H1 (cell line): Measurements from ENCODE around the gene B3GALT5. TPM values are rescaled to one million over a fixed set of nuclear protein-coding genes. Genes with fewer than 3 reads are reported as not detected.
A peak's percentile ranks its signal among the peaks of the same experiment; 100 is the strongest.

Source experiments
- CTCF ChIA-PET: fragments of 300-600 bp; sonication (Branson Sonifier 250); formaldehyde crosslinking; loops from one replicate; lab custom pipeline; 2021; ENCODE audit not compliant: partially characterized antibody; lab: Charles Lee
- POLR2A ChIA-PET: fragments of 300-600 bp; sonication (Branson Sonifier 250); formaldehyde crosslinking; loops from one replicate; lab custom pipeline; 2021; ENCODE audit warnings: inconsistent platforms; ENCODE audit not compliant: partially characterized antibody; lab: Charles Lee
- DNase-seq, 2 experiments: peaks; one replicate each; pipeline versions ENCODE4 v3.0.0 to v3.0.0-alpha.2; 2010 to 2022; ENCODE audit warnings: low spot score in 2 of 2, low read depth in 1 of 2, mixed read lengths in 1 of 2
- FAIRE-seq: peaks from 2 replicates; lab custom pipeline; 2011; peaks lifted over from hg19 to GRCh38; lab: Jason Lieb, UNC
- H2AFZ ChIP-seq: 2 replicates; pipeline ENCODE4 v1.8.1; 2012; ENCODE audit warnings: low read length, inconsistent platforms
- H2AK5ac ChIP-seq: 2 replicates; pipeline ENCODE4 v1.6.1; 2013; ENCODE audit warnings: low read depth, low read length
- H2BK120ac ChIP-seq: replicated peaks from 2 replicates; pipeline ENCODE3; 2013; ENCODE audit warnings: low read depth, low read length, inconsistent platforms
- H2BK12ac ChIP-seq: 2 replicates; pipeline ENCODE4 v1.6.1; 2013; ENCODE audit warnings: low read depth, low read length
- H2BK15ac ChIP-seq: 2 replicates; pipeline ENCODE4 v1.6.1; 2013; ENCODE audit warnings: low read length
- H2BK20ac ChIP-seq: 2 replicates; pipeline ENCODE4 v1.6.1; 2013; ENCODE audit warnings: low read length
- H2BK5ac ChIP-seq: 2 replicates; pipeline ENCODE4 v1.6.1; 2013; ENCODE audit warnings: low read depth, low read length
- H3K14ac ChIP-seq: 2 replicates; pipeline ENCODE4 v1.6.1; 2013; ENCODE audit warnings: inconsistent platforms; ENCODE audit not compliant: insufficient read length
- H3K18ac ChIP-seq: 2 replicates; pipeline ENCODE4 v1.6.1; 2013; ENCODE audit warnings: low read length; ENCODE audit errors: extremely low read depth
- H3K23ac ChIP-seq: 2 replicates; pipeline ENCODE4 v1.6.1; 2013; ENCODE audit warnings: inconsistent platforms; ENCODE audit not compliant: insufficient read length
- H3K23me2 ChIP-seq: 2 replicates; pipeline ENCODE4 v1.6.1; 2013; ENCODE audit warnings: low read depth, low read length
- H3K27ac ChIP-seq: 2 replicates; pipeline ENCODE4 v1.6.1; 2011; ENCODE audit warnings: low read depth, low read length, inconsistent platforms
- H3K27me3 ChIP-seq, 4 experiments: replicated peaks in 1 of 4; 1 replicate in 1 of 4; 2 replicates in 3 of 4; pipeline versions ENCODE4 v1.6.1 to v1.8.1; 2011 to 2013; ENCODE audit warnings: low read length in 3 of 4, mild to moderate bottlenecking in 3 of 4, inconsistent platforms in 2 of 4, mixed read lengths in 2 of 4, moderate library complexity in 1 of 4; ENCODE audit not compliant: control insufficient read depth in 3 of 4, insufficient read depth in 3 of 4; ENCODE audit errors: extremely low read depth in 1 of 4
- H3K36me3 ChIP-seq, 4 experiments: 2 replicates each; pipeline versions ENCODE4 v1.6.1 to v1.8.1; 2011 to 2013; ENCODE audit warnings: mild to moderate bottlenecking in 4 of 4, low read length in 3 of 4, moderate library complexity in 2 of 4, control low read depth in 1 of 4, inconsistent platforms in 1 of 4; ENCODE audit not compliant: insufficient read depth in 4 of 4, control insufficient read depth in 2 of 4
- H3K4ac ChIP-seq: replicated peaks from 2 replicates; pipeline ENCODE3; 2013; ENCODE audit warnings: low read length, low read depth, mixed read lengths, inconsistent platforms; ENCODE audit not compliant: insufficient read length
- H3K4me1 ChIP-seq, 4 experiments: replicated peaks in 1 of 4; 1 replicate in 1 of 4; 2 replicates in 3 of 4; pipeline versions ENCODE4 v1.6.1 to v1.8.1; 2011 to 2013; ENCODE audit warnings: low read length in 3 of 4, inconsistent platforms in 2 of 4, mixed read lengths in 1 of 4; ENCODE audit not compliant: insufficient read depth in 4 of 4, control insufficient read depth in 3 of 4
- H3K4me2 ChIP-seq, 2 experiments: 2 replicates each; pipeline versions ENCODE4 v1.6.1 to v1.8.1; 2011 to 2013; ENCODE audit warnings: low read depth in 2 of 2, low read length in 2 of 2, control low read depth in 1 of 2, inconsistent platforms in 1 of 2, mild to moderate bottlenecking in 1 of 2; ENCODE audit not compliant: insufficient read depth in 1 of 2
- H3K4me3 ChIP-seq, 4 experiments: fragments of 200-600, 300-600 bp in 1 of 4; sonication (generic), shearing (Covaris generic), sonication (Bioruptor Twin) in 1 of 4; 2 replicates each; pipeline versions ENCODE4 v1.5.1 to v1.8.1; 2011 to 2016; ENCODE audit warnings: low read length in 4 of 4, low read depth in 3 of 4, control low read depth in 2 of 4, inconsistent platforms in 2 of 4, mild to moderate bottlenecking in 2 of 4, mixed read lengths in 1 of 4, moderate library complexity in 1 of 4; ENCODE audit not compliant: insufficient read depth in 2 of 4; ENCODE audit errors: extremely low read depth in 1 of 4
- H3K56ac ChIP-seq: replicated peaks from 2 replicates; pipeline ENCODE3; 2013; ENCODE audit warnings: low read depth, mild to moderate bottlenecking, mixed read lengths, low read length, inconsistent platforms; ENCODE audit not compliant: insufficient read length
- H3K79me1 ChIP-seq: 2 replicates; pipeline ENCODE4 v1.6.1; 2013; ENCODE audit warnings: low read depth, low read length, control low read depth
- H3K79me2 ChIP-seq, 2 experiments: 2 replicates each; pipeline versions ENCODE4 v1.6.1 to v1.8.1; 2012 to 2013; ENCODE audit warnings: low read length in 2 of 2, mild to moderate bottlenecking in 2 of 2, inconsistent platforms in 1 of 2; ENCODE audit not compliant: insufficient read depth in 2 of 2, control insufficient read depth in 1 of 2
- H3K9ac ChIP-seq, 4 experiments: replicated peaks in 1 of 4; 1 replicate in 1 of 4; 2 replicates in 3 of 4; pipeline versions ENCODE4 v1.6.1 to v1.8.1; 2011 to 2013; ENCODE audit warnings: low read depth in 3 of 4, low read length in 3 of 4, control low read depth in 2 of 4, mild to moderate bottlenecking in 2 of 4, moderate library complexity in 2 of 4, inconsistent platforms in 1 of 4; ENCODE audit errors: extremely low read depth in 1 of 4
- H3K9me3 ChIP-seq, 2 experiments: 2 replicates each; pipeline versions ENCODE4 v1.6.1 to v1.8.1; 2012 to 2013; ENCODE audit warnings: mild to moderate bottlenecking in 2 of 2, moderate library complexity in 2 of 2, control low read depth in 1 of 2, inconsistent platforms in 1 of 2, low read depth in 1 of 2, low read length in 1 of 2, mixed read lengths in 1 of 2; ENCODE audit not compliant: insufficient read depth in 2 of 2
- H4K20me1 ChIP-seq, 2 experiments: replicated peaks in 1 of 2; 2 replicates each; pipeline versions ENCODE3 to v1.8.1; 2011 to 2013; ENCODE audit warnings: inconsistent platforms in 2 of 2, low read length in 2 of 2, mild to moderate bottlenecking in 1 of 2; ENCODE audit not compliant: insufficient read depth in 2 of 2, control insufficient read depth in 1 of 2
- H4K5ac ChIP-seq: 2 replicates; pipeline ENCODE4 v1.6.1; 2013; ENCODE audit warnings: low read length, low read depth, mixed read lengths, inconsistent platforms; ENCODE audit not compliant: insufficient read length
- H4K8ac ChIP-seq: 2 replicates; pipeline ENCODE4 v1.8.0; 2013; ENCODE audit warnings: mild to moderate bottlenecking, moderate library complexity, low read length, inconsistent platforms; ENCODE audit not compliant: insufficient read depth; ENCODE audit errors: extremely low read depth
- H4K91ac ChIP-seq: replicated peaks from 2 replicates; pipeline ENCODE3; 2013; ENCODE audit warnings: low read length, mixed read lengths, inconsistent platforms; ENCODE audit not compliant: insufficient read length
- POLR2AphosphoS5 ChIP-seq: IDR thresholded peaks from 2 replicates; pipeline ENCODE4 v1.6.1; 2011; ENCODE audit warnings: low read depth, low read length
- RNF2 ChIP-seq: fragments of 200-900, 300-1000 bp; sonication (generic); IDR thresholded peaks from 2 replicates; pipeline ENCODE4 v1.7.1; 2016; ENCODE audit warnings: borderline replicate concordance, low read depth, mild to moderate bottlenecking, antibody characterized with exemption, low read length; ENCODE audit not compliant: poor library complexity, severe bottlenecking; ENCODE audit errors: missing control alignments
- WGBS, 2 experiments: shearing (Covaris generic) in 1 of 2; methylation state at CpG; one replicate each; pipeline versions ENCODE4 v1.1.6 to v1.1.7; 2013 to 2015; ENCODE audit warnings: low lambda C conversion rate in 2 of 2, mixed read lengths in 2 of 2, inconsistent platforms in 1 of 2, low coverage in 1 of 2, missing lambda C conversion rate in 1 of 2; ENCODE audit not compliant: insufficient replicate concordance in 2 of 2, insufficient coverage in 1 of 2, insufficient read length in 1 of 2; ENCODE audit errors: extremely low coverage in 1 of 2, missing lambda C conversion rate in 1 of 2; 5-methylcytosine and 5-hydroxymethylcytosine counted together
- polyA plus RNA-seq, 7 experiments: library from polyadenylated mRNA; depleted of rRNA in 3 of 7; stranded (reverse) in 5 of 7; unstranded in 2 of 7; fragments of >200 nt in 5 of 7; fragments of 200-250 nt in 2 of 7; gene quantifications; 1 replicate in 5 of 7; 2 replicates in 1 of 7; 4 replicates in 1 of 7; pipeline versions ENCODE4 v1.2.1 to v1.2.3, GENCODE V29; 2011 to 2013; ENCODE audit warnings: missing spikeins in 2 of 7, mixed read lengths in 2 of 7
- total RNA-seq: library from RNA; stranded (reverse); fragmentation: NEBNext Ultra II Directional; extraction: Animal tissue kit (Norgen Biotek cat#: 25700); gene quantifications from 2 replicates; pipeline ENCODE4 v1.2.1, GENCODE V29; 2021

Gene B3GALT5
- total and polyA plus RNA-seq, 2 of the 8 experiments (the other 6 are each of a cell fraction or from before 2014, with no cell fraction given): 11.9 to 25.1 TPM

DNA sequence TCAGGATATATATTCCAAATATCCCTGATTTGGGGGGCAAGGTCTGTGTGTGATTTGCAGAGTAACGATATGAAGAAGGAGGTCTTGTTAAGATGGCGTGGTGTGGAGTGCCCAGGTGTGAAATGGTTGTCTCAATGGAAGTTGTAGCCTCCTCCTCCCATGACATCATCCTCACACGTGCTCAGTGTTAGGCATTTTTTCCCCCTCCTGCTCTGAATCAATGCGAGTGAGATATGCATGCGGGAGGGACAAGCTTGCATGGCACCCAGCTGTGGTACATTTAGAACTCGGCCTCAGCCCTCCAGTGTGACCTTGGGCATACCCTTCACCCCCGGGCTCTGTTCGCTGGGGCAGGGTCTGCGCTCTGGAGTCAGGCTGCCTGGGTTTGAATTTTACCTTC is 55.6 kb downstream of the B3GALT5 start:
- H3K79me1 ChIP-seq: peaks cover 2% of the 10 kb centered on the region; the same call in 1 of the 2 replicates
- H3K23me2 ChIP-seq: no peaks in the 10 kb centered on the region
- no peak overlapping the region for H3K4me3 ChIP-seq
- no peak overlapping the region for H3K4ac ChIP-seq
- peaks cover 4 to 30% (median 10%) of the 10 kb centered on the region in 4 experiments; a peak in 5 of 8 replicates for H3K36me3 ChIP-seq
- peak; percentile 31; the same call in 1 of the 2 replicates for TF ChIP-seq POLR2AphosphoS5
- no peak for TF ChIP-seq RNF2
- TF ChIP-seq, all 59 proteins: peak for 1
- no peak for DNase-seq
- Histone ChIP-seq H2BK5ac (no peak overlapping the region), H2BK20ac (no peak overlapping the region), H3K27me3 (no peaks in the 10 kb centered on the region), H3K18ac (no peak overlapping the region), H2AK5ac (no peak overlapping the region), H2BK120ac (no peak overlapping the region), H3K27ac (no peak overlapping the region), H2AFZ (no peak overlapping the region), H3K4me2 (no peak overlapping the region), H4K20me1 (peaks cover 0 to 1% of the 10 kb centered on the region in 2 experiments), H2BK15ac (no peak overlapping the region), H3K23ac (no peak overlapping the region), H4K5ac (no peak overlapping the region), H3K9me3 (no peaks in the 10 kb centered on the region), H3K9ac (no peak overlapping the region), H4K8ac (0 out of 2 replicates have a peak overlapping the region, but pooled peaks have one; percentile 46), H2BK12ac (no peak overlapping the region), H3K14ac (no peak overlapping the region), H3K79me2 (no peaks in the 10 kb centered on the region), H3K4me1 (no peaks in the 10 kb centered on the region; a peak in 1 of 7 replicates), H4K91ac (no peak overlapping the region), H3K56ac (no peak overlapping the region)
- WGBS, 2 experiments: 95% methylated on average over 9 of the region's 9 CpGs; no CpG with 5 or more reads in 1 of the 2 experiments
- ChIA-PET POLR2A (interaction anchor here (3.2 kb wide), 1 partner anchor 9 kb away, joined by 21 read pairs; no protein-coding TSS in a partner anchor), CTCF (interaction anchor here (0.6 kb wide), 1 partner anchor 68 kb away, joined by 3 read pairs; no protein-coding TSS in a partner anchor)
- FAIRE-seq: no peak
